HL-60/S4 treated with retinoic acid at 250 ng/mL for 4 days and 3 days (cell line): ENCODE data around the gene MRPL32.

Source experiments
- in situ Hi-C: fragments of 300-500 bp; cut with MboI; formaldehyde crosslinking; loops from 2 replicates; pipeline ENCODE4 v1.7.0; 2022; ENCODE audit warnings: low sequenced_read_pairs

Gene MRPL32

DNA sequence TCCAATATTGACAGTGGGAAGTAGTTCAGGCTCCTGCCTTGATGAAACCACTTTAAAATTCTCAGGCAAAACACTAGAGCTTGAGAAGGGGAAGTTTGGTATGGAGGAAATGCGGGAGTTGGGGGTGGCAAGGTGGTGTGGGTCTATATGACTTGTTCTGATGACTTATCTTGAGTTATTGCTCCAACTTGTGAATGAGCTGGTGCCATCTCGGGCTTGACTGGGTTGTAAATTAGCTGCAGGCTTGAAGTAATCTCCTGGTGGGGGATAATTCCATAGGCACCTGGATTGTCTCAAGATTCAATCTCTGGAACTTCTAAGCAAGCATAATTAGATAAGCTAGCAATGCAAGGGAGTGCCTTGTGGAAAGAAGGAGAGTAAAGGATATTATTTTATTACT, 29.0 kb downstream of the MRPL32 start:
- in situ Hi-C loops: loop anchor here (25.0 kb wide), 1 partner anchor 876 kb away; no protein-coding TSS in a partner anchor

DNA sequence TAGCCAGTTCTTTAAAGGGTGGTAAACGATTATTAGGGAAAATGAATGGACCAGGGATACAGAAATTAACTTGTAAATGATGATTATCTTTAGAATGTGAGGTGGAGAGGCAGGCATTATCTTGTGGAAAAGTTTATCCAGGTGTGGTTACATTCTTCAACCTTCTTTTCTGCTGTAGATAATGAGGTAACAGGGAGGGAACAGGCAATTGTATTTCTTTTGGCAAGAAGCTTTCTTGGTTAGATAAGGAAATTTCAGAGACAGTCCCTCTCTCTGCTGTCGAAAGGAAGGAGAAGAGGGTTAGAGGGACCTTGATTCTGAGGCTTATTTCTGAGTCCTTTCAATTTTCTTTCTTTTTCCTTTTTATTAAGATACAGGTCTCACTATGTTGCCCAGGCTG, 32.1 kb downstream of the MRPL32 start:
- in situ Hi-C loops: loop anchor here (25.0 kb wide), 1 partner anchor 873 kb away; no protein-coding TSS in a partner anchor

DNA sequence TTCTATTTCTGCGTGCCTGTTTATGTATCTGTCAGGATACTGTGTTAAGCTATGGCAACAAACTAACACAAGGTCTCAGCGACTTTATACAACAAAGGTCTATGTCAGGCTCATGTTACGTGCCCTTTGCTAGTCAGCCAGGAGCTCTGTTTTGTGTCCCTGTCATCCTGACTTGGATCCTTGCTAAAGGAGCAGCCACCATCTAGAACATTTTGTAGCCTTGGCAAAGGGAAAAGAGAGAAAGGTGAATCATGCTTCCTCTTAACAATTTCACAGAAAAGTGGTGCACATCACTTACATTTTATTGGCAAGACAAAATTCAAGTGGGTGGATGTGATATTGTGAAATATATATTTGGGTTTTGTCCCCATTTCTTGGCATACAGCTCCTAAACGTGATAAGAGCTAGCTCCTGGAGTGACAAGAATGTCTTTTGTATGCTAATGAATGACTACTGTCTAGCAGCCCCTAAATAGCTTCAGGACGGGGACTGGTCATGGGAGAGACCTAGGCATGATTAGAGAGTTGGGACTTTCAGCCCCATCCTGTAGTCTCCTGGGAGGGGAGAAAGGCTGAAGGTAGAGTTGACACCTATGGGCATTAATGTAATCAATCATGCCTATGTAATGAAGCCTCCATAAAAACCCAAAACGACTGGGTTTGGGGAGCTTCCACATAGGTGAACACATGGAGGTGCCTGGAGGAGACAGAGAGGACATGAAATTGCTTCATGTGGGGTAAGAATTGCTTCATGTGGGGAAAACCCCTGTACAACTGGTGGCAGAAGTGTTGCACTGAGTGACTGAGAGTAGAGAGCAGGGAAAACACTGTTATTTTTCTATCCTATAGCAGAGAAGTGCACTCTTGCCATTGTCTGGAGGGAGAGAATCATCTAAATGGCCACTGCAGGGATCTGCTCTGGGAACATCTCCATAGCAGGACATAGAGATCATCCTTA, 33.0 kb downstream of the MRPL32 start:
- in situ Hi-C loops: loop anchor here (25.0 kb wide), 1 partner anchor 872 kb away; no protein-coding TSS in a partner anchor

DNA sequence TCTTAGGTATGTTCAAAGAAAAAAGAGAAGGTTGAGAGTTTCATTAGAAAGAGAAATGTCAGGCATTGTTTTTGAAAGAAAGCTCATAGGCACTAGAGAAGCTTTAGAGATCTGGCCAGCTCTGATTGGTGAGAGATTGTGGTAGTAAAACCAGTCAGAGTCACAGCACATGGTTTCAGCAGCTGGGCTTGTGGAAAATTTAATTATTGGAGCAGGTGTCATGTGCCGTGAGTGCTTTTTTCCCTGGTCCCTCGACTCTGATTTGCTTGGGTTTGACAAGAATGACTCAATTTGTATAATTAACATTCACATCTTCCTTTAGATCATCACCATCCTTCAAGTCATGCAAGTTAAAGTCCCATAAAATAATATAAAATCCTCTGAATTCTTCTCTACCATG, 35.2 kb downstream of the MRPL32 start:
- in situ Hi-C loops: loop anchor here (25.0 kb wide), 1 partner anchor 870 kb away; no protein-coding TSS in a partner anchor

DNA sequence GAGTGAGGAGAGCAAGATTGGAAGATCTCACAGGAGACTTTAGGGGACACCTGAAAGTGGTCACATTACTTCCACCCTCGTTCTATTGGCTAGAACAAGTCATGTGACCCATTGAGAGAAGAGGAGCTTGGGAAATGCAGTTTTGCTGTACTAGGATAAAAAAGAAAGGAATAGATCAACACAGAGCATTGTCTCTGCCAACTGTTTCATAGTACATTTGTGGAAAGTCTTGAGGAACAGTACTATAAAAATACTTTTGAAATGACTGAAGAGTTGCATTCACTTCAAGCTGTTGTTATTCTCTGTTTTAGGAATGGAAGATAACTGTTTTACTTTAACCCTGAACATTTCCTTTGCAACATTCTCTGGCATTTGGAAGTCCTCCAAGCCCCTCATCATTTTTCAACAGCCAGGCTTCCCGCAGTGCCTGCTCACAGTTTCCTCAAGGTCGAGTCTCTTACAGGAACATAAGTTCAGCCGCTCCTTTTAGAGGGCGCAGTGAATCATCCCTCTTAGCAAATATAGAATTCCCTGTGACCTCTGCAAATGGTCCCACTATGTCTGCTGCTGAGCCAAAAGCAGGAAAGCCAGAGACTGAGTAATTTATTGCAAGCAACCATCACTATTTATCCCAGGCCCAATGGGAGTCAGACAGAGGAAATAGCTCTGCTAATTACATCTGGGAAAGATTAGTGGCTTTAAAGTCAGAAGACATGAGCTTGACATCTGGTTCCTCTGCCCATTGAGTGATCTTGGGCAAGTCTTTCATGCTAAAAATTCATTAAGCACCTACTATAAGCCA, 40.7 kb downstream of the MRPL32 start:
- in situ Hi-C loops: loop anchor here (25.0 kb wide), 1 partner anchor 864 kb away; no protein-coding TSS in a partner anchor

DNA sequence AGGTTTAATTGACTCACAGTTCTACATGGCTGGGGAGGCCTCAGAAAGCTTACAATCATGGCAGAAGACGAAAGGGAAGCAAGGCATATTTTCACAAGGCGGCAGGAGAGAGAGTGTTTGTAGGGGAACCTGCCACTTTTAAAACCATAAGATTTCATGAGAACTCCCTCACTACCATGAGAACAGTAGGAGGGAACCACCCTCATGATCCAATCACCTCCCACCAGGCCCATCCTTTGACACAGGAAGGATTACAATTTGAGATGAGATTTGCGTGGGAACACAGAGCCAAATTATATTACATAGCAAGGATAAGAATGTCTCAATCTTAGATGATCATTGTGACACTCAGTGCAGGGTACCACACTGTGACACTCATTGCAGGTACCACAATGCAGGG, 44.2 kb downstream of the MRPL32 start:
- in situ Hi-C loops: no loop called here

DNA sequence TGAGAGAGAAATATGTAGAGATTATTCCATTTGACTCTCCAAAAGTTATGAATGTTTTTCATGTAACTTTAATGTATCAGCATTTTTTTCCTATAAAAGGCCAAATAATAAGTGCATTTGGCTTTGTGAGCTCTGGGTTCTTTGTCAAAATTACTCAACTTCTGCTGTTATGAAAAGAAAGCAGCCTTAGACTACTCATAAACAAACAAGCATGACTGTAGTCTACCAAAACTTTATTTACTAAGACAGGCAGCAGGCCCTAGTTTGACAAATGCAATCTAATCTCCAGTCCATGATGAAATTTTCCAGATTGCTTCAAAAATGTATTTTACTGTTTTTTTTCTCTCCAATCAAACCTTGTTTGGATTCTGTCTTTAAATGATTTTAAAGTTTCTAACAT, 46.3 kb downstream of the MRPL32 start:
- in situ Hi-C loops: no loop called here

DNA sequence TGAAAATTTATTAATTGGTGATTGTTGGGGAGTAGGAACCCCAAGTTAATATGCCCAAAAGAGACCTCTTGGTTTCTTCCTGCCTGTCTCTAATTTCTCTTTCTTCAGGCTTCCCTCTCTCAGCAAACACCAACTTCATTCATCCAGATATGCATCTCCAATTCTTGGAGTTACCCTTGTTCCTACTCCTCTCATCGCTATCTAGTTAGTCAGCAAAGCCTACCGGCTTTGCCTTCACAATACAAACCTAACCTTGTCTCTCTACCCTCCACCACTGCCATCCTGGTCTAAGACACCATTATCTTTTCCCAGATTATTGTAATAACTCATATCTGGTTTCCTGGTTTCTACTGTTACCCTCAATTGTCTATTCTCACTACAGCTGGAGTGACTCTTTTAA, 47.9 kb downstream of the MRPL32 start:
- in situ Hi-C loops: no loop called here

DNA sequence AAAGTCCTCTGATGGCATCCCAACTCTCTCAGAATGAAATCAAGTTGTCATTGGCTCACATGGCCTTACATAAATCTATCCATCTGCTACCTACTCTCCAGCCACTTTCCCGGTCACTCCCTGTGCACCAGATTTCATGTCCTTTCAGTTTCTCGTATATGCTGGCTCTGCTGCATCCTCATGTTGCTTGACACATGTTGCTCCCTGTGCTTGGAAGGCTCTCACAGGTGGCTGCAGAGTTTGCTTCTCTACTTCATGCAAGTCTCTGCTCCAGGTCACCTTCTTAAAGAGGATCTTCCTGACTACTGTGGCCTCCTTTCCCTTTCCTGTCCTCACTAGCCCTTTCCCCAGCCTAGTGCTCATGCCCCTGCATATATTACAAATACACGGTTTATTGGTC, 48.3 kb downstream of the MRPL32 start:
- in situ Hi-C loops: no loop called here

DNA sequence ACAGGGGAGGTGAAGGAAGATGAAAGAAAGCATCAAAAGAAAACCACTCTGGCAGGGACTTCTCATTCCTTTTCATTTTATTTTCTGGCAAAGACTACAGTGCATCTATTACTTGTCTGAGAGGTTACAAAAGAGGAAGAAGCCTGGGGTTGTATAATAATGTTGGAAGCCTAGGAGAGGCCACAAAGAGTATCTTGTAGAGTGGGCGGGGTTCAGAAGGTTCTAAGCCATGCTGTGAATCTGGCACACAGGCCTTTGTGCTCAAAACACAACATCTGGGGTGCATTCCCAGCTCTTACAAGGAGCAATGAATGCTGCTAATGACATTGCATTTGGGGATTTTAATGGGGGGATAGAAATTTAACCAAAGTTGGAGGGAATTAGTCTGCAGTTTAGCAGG, 49.4 kb downstream of the MRPL32 start:
- in situ Hi-C loops: no loop called here

DNA sequence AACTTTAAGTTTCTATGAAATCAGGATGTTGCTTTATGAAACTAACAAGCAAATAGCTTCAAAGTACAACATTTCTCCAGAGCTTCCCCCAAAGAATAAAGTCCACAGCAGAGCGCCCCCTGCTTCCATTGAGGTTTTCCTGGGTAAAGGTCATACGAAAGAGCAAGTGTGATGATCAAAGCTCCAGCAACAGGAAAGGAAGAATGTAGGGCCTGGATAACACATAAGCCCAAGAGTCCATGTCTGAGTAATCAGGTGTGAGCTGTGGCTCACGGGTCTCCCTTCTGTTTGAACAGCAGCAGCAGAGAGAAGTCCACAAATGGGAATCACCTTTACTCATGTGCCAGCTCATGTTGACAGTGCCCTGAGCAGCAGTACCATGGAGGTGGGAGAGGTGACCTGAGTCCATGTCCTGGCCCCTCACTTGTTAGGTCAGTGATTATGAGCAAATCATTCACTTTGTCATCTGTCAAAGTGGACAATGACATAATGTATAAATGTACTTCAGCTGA, 50.5 kb downstream of the MRPL32 start:
- in situ Hi-C loops: no loop called here

DNA sequence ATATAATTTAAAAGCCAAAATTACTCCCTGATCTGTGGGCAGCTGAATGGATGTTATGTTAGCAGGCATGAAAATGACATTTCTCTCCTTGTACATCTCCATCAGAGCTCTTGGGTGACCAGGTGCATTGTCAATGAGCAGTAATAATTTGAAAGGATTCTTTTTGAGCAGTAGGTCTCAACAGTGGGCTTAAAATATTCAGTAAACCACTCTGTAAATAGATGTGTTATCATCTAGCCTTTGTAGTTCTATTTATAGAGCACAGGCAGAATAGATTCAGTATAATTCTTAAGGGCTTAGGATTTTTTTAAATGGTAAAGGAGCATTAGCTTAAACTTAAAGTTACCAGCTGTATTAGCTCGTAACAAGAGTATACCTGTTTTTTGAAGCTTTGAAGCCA, 52.0 kb downstream of the MRPL32 start:
- in situ Hi-C loops: no loop called here

DNA sequence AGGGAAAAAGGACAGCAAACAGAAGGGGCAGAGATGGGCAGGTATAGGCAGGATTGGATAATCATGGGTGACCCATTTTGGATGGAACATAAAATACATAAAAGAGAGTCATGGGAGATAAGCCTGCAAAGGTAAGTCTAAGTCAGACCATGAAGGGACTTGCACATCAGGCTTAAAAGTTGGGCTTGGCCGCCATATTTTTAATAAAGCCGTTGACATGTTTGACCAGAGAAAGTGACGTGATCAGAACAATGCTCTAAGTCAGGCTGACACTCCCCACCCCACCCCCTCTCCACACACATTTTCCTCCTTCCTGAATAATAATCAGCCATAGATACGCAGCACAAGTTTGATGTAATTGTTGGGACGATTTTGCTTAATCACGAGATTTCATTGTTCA, 54.0 kb downstream of the MRPL32 start:
- in situ Hi-C loops: no loop called here

DNA sequence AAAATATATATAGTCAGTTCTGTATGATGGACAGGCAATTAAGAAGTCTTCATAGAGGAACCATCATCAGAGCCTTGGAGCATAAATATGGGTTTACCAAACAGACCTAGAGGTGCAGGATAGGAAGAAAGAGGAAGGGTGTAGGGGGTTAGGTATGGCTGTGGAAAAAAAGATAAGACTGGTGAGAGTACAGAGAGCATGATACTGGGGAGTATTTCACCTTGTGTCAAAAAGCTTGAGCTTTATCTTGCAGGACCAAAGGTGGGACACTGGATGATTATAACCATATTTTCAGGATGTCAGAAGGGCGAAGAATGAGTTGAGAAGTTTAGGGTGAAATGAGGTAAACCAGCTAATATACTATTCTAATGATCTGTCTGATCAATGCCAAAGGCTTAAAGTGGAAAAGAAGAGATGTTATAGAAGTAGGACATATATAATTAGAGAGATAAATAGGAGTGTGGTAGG, 54.6 kb downstream of the MRPL32 start:
- in situ Hi-C loops: no loop called here
